Endothelial cell of umbilical vein (primary cell): Measurements from ENCODE around the gene SLC47A1.

Source experiments
- EZH2 ChIP-seq: IDR thresholded peaks from 2 replicates; pipeline ENCODE4 v1.6.1; 2012; ENCODE audit warnings: borderline replicate concordance, low read depth, mild to moderate bottlenecking, moderate library complexity, low read length, inconsistent platforms; ENCODE audit not compliant: severe bottlenecking
- GATA2 ChIP-seq: IDR thresholded peaks from 2 replicates; pipeline ENCODE4 v1.7.0; 2011; ENCODE audit warnings: low read depth, mild to moderate bottlenecking, moderate library complexity, mixed read lengths, low read length; ENCODE audit not compliant: insufficient read length, insufficient read depth
- JUN ChIP-seq: IDR thresholded peaks from 2 replicates; pipeline ENCODE4 v1.6.1; 2011; ENCODE audit warnings: borderline replicate concordance, low read depth; ENCODE audit not compliant: insufficient read length, insufficient read depth
- POLR2AphosphoS5 ChIP-seq: IDR thresholded peaks from 2 replicates; pipeline ENCODE4 v1.6.1; 2012; ENCODE audit warnings: low read depth, mild to moderate bottlenecking, control low read depth, low read length, moderate library complexity; ENCODE audit not compliant: insufficient read depth
- TF ChIP-seq, protein P1 (sequence below), 2 donors: IDR thresholded peaks; 1 replicate in 1 of 2; 2 replicates in 1 of 2; pipeline ENCODE4 v1.5.1; 2011; ENCODE audit warnings: low read length in 2 of 2, mild to moderate bottlenecking in 2 of 2, moderate library complexity in 2 of 2, control low read depth in 1 of 2, inconsistent platforms in 1 of 2, low read depth in 1 of 2; ENCODE audit not compliant: insufficient read depth in 1 of 2; ENCODE audit errors: extremely low read depth in 1 of 2
- TF ChIP-seq, protein P2 (sequence below): IDR thresholded peaks from 2 replicates; pipeline ENCODE4 v1.6.1; 2011; ENCODE audit not compliant: insufficient read depth, insufficient read length

DNA sequence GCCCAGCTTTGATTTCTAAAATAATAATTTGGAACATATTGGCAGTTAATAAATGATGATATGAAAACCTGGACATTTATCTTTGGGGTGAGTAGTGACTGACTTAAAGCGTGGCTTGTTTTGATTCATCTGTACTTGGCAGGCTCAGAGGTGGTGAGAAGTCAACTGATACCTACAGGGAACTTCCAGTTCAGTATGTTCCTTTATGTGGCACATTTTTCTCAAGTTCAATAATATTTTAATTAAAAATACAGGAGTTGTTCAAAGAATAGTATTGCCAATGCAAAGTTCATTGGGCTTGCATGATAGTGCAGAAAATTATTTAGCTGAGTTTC, 34.3 kb downstream of the SLC47A1 start:
- TF ChIP-seq, protein P1, sequence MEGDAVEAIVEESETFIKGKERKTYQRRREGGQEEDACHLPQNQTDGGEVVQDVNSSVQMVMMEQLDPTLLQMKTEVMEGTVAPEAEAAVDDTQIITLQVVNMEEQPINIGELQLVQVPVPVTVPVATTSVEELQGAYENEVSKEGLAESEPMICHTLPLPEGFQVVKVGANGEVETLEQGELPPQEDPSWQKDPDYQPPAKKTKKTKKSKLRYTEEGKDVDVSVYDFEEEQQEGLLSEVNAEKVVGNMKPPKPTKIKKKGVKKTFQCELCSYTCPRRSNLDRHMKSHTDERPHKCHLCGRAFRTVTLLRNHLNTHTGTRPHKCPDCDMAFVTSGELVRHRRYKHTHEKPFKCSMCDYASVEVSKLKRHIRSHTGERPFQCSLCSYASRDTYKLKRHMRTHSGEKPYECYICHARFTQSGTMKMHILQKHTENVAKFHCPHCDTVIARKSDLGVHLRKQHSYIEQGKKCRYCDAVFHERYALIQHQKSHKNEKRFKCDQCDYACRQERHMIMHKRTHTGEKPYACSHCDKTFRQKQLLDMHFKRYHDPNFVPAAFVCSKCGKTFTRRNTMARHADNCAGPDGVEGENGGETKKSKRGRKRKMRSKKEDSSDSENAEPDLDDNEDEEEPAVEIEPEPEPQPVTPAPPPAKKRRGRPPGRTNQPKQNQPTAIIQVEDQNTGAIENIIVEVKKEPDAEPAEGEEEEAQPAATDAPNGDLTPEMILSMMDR (IDR thresholded peaks at IDR 0.05; ENCODE audit: extremely low read depth in 1 of 2, insufficient read depth in 1 of 2, low read depth in 1 of 2, low read length in 2 of 2) = no peak
- TF ChIP-seq POLR2AphosphoS5 (no peak), EZH2 (no peak), JUN (no peak), GATA2 (no peak)
- TF ChIP-seq, protein P2, sequence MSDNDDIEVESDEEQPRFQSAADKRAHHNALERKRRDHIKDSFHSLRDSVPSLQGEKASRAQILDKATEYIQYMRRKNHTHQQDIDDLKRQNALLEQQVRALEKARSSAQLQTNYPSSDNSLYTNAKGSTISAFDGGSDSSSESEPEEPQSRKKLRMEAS = no peak
